ENCODE results near the gene AXIN2.

The AXIN2 gene

GRCh38 chr17:65553646-65554552, 7.5 kb downstream of the AXIN2 start:
- DNase-seq (ENCODE audit: low read depth in 2 of 2) = no peak

GRCh38 chr17:65553009-65553645, 8.3 kb downstream of the AXIN2 start:
- DNase-seq (ENCODE audit: low read depth in 2 of 2) = no peak

GRCh38 chr17:65552214-65552613, 9.2 kb downstream of the AXIN2 start:
- no peak for DNase-seq (ENCODE audit: low read depth in 2 of 2)

- no peak for DNase-seq (ENCODE audit: low read depth in 2 of 2)
These were observed 10.0 kb downstream of the AXIN2 start for GRCh38 chr17:65551267-65552040.

- no peak for DNase-seq (ENCODE audit: low read depth in 2 of 2)
These were observed 10.7 kb downstream of the AXIN2 start for GRCh38 chr17:65550758-65551157.

GRCh38 chr17:65550075-65550662, 11.3 kb downstream of the AXIN2 start:
- no peak for DNase-seq (ENCODE audit: low read depth in 2 of 2)

- no peak for DNase-seq (ENCODE audit: low read depth in 2 of 2)
These were observed 13.0 kb downstream of the AXIN2 start for GRCh38 chr17:65548269-65548969.

- no peak for DNase-seq (ENCODE audit: low read depth in 2 of 2)
These were observed 14.2 kb downstream of the AXIN2 start for GRCh38 chr17:65547253-65547670.

GRCh38 chr17:65546579-65546978, 14.9 kb downstream of the AXIN2 start:
- DNase-seq (ENCODE audit: low read depth in 2 of 2) = no peak

GRCh38 chr17:65545705-65546523, 15.5 kb downstream of the AXIN2 start:
- DNase-seq (ENCODE audit: low read depth in 2 of 2) = no peak

GRCh38 chr17:65544672-65545071, 16.8 kb downstream of the AXIN2 start:
- DNase-seq (ENCODE audit: low read depth in 2 of 2) = no peak

- DNase-seq (ENCODE audit: low read depth in 2 of 2) = no peak
These were observed 18.8 kb downstream of the AXIN2 start for GRCh38 chr17:65542610-65543009.

GRCh38 chr17:65542067-65542466, 19.4 kb downstream of the AXIN2 start:
- DNase-seq (ENCODE audit: low read depth in 2 of 2) = no peak

GRCh38 chr17:65541453-65541852, 20.0 kb downstream of the AXIN2 start:
- no peak for DNase-seq (ENCODE audit: low read depth in 2 of 2)

GRCh38 chr17:65539630-65540266, 21.7 kb downstream of the AXIN2 start:
- DNase-seq (ENCODE audit: low read depth in 2 of 2) = no peak

- no peak for DNase-seq (ENCODE audit: low read depth in 2 of 2)
These were observed 22.5 kb downstream of the AXIN2 start for GRCh38 chr17:65538675-65539529.

- no peak for DNase-seq (ENCODE audit: low read depth in 2 of 2)
These were observed 23.4 kb downstream of the AXIN2 start for GRCh38 chr17:65537845-65538674.

- no peak for DNase-seq (ENCODE audit: low read depth in 2 of 2)
These were observed 24.1 kb downstream of the AXIN2 start for GRCh38 chr17:65537343-65537844.

Data from stimulated activated CD8-positive, alpha-beta memory T cell treated with anti-CD3 and anti-CD28 coated beads, Interleukin-7, amount 100 ng/mL, for 1 hour (primary cell).